Activated CD4-positive, CD25-positive, alpha-beta regulatory T cell (primary cell): ENCODE results near the gene CENPE.

ENCODE experiments used
- DNase-seq, 4 experiments: peaks; one replicate each; lab custom pipeline; 2025; lab: John Stamatoyannopoulos, UW

The CENPE gene

GRCh38 chr4:103136671-103137445 lies 61.3 kb downstream of the CENPE start:
- no peak for DNase-seq

- DNase-seq, result no peak
Observed at GRCh38 chr4:103129174-103129573, 69.0 kb downstream of the CENPE start.

DNA sequence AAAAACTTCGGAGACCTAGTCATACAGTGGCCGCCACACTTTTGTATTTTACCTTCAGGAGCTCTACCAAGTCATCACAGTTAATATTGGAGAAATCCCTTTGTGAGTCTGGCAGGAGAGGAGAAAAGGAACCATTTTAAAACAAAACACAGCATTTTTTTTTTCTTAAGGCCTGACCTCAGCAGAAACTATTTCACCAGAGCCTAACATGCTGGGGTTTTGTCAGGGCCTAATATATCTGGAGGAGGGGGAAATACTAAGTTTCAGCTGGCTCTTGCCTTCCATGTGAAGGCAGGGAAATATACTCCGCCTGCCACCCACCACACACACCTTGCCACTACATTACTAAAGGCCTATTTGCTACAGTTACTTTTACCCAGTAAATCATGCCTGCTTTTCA lies 72.0 kb downstream of the CENPE start:
- no peak for DNase-seq

GRCh38 chr4:103123114-103123513 lies 75.0 kb downstream of the CENPE start:
- DNase-seq, result no peak

GRCh38 chr4:103118166-103118565 lies 80.0 kb downstream of the CENPE start:
- DNase-seq, result no peak

DNA sequence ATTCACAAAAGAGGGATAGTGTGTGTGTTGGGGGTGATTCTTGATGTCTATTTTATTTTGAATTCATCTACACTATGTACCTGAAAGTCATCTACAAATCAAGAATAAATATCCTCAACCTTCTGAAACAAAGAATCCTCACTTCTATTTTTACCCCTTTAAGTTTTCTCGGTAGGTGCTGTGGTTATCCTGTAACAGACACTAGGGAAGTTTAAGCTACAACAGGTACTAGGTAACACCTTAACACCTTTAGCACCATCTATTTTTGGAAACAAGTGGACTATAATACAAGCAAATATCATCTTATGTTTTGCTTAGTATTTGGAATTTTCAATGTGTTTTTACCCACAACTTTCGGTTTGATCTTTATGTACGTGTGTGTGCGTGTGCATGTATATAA lies 86.5 kb downstream of the CENPE start:
- DNase-seq, result no peak

GRCh38 chr4:103108542-103108941 lies 89.6 kb downstream of the CENPE start:
- DNase-seq, result no peak

- DNase-seq, result no peak
Observed at GRCh38 chr4:103105558-103106356, 92.4 kb downstream of the CENPE start.

DNA sequence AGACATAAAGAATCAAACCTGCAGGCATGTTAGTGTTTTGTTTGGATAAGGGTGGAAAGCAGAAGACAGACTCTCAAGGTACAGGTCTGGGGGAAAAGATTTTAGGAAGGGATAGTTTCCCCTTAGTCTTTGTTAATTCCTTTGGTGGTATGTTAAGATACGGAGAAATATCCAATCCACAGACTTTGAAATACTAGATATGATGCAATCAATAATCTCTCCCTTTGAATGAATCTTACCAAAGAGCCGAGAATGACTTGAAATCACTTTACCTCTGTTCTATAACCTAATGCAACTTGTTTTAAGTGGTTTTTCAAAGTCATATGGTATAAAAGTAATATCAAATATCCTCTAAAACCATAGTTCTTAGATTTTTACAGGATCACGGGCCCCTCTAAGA lies 93.3 kb downstream of the CENPE start:
- no peak for DNase-seq

DNA sequence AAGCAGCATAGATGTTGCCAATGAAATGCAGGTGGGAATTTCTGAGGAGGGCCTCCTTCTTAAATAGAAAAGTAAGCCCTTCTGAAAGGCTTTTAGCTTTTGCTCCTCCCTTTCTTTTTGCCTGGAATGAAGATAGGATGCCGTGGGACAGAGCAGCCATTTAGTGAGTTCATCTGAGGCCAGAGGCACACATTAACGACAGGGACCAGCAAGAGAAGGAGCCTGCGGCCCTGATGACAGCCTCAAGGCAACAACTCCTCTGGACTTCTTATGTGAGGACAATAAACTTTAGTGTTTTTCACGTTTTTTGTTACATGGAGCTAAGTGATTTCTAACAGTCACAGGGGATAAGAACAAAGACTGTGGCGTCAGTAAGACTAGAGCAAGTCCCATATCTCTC lies 97.5 kb downstream of the CENPE start:
- DNase-seq, result no peak

GRCh38 chr4:103099691-103100392 lies 98.3 kb downstream of the CENPE start, which contains the start of gene BDH2:
TSS of gene BDH2 (minus strand) at chr4:103099834. CDS start at chr4:103096254, 3,580 bp downstream.
- DNase-seq, result peak in 2 of 4 experiments; percentile 8 to 18

GRCh38 chr4:103098756-103099440 lies 99.2 kb downstream of the CENPE start:
- no peak for DNase-seq

- no peak for DNase-seq
Observed at GRCh38 chr4:103098341-103098740, 99.8 kb downstream of the CENPE start.

DNA sequence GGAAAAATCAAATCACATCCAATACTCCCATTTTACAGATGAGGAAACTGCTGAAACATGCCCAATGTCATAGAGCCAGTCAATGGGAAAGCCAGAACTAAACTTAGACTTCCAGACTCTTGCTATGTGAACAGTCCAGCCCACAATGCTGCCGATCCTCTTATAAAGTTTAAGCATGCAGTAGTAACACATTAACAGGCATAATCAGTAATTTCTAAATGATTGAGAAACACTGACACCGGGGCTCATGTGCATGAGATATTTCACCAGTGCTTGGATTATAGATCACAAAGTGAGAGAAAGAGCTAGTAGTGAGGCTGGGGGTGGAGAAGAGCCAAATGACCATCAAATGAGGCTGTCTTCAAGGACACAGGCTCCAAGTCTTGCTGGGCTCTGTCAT lies 101.0 kb downstream of the CENPE start:
- no peak for DNase-seq

GRCh38 chr4:103095080-103095479 lies 103.1 kb downstream of the CENPE start:
- DNase-seq, result no peak

DNA sequence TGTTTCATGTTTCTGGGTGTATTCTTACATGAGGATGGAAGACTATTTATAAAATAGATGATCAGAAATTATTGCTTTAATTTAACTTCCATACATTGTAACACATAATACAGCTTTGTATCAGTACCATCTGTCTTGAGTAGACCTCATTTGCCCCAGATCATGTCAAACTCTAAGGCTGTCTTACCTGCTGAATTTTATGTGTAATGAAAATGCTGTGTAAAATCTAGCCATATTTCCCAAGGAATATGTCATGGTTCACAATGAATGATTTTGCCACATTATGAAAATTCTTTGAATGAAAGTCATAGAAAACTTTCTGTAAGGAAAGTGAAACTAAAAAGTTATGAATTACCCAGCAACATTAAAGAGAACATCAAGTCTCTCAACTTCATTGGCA lies 105.9 kb downstream of the CENPE start:
- DNase-seq, result no peak

DNA sequence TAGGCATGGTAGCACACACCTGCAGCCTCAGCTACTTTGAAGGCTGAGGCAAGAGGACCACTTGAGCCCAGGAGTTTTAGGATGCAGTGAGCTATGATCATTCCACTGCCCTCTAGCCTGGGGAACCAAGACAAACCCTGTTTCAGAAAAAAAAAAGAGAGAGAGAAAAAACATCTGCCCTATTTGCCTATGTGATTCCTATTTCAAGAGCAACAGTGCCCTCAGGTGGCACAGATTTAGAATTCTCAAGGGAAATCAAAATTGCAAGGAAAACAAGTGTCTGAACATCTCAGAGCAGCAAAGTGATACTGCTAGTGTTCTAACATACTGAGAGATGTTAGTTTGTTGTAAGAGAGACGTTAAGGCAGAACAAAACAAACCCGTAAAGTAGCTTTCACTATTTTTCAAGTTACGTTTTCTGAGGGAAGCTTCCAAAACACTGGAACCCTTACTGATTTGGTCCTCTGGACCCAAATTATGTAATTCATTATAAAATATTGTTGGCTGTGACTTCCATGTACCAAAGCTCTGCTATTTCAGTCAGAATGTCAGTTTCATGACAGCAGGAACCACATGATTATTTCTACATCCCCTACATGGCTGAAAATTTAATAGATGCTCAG lies 106.4 kb downstream of the CENPE start:
- peak in 3 of 4 experiments; percentile 1 to 11 (median 8) for DNase-seq

DNA sequence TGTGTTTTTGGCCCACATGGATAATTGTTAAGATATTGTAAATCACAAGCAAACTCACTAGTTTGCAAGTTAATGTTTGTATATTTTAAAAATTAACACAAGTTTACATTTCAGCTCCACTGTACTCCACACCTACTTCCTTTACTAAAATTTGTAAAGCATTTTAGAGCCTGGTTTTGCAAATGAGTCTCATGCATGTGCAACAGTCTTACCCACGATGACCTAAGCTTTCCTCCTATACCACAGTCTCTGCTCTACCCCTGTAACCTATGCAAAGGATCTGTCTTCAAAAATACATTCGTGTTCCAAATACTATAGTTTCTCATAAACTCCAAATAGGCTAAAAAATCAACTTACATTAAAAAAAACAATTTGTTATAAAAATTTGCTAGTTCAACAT lies 108.7 kb downstream of the CENPE start:
- DNase-seq, result no peak

DNA sequence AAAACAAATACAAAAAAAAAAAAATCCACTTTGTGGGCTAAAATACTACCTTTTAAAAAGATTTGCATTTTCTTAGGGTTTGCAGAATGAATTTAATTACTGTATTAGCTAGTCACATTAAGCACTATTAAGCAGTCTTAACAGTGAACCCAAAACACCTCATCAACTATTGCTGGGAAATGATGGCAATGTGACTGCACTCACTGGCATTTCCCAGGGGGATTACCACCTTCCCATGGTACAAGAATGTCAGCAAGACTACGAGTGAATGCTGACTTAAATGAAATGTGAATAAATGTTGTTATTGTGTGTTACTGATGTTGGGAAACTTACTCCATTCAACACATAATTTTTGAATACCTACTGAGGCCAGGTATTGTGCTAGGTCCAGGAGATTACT lies 111.6 kb downstream of the CENPE start:
- DNase-seq, result no peak

- no peak for DNase-seq
Observed at GRCh38 chr4:103085555-103086196, 112.5 kb downstream of the CENPE start.

- DNase-seq, result no peak
Observed at GRCh38 chr4:103079621-103080020, 118.5 kb downstream of the CENPE start.
